H9 (cell line): ENCODE data around the gene FOLH1. TPM values are rescaled to one million over a fixed set of nuclear protein-coding genes. Genes with fewer than 3 reads are reported as not detected.
"Not testable (repeated sequence)": the region's sequence is repeated elsewhere in the genome, so short reads cannot be mapped to it uniquely, and the experiment has no call there.

Experiments used
- DNase-seq: peaks from one replicate; pipeline ENCODE4 v3.0.0-alpha.2; 2017
- H2AFZ ChIP-seq: one replicate; pipeline ENCODE4 v1.6.1; 2013; ENCODE audit warnings: mild to moderate bottlenecking, low read length, control low read depth, moderate library complexity
- H2AK5ac ChIP-seq: 2 replicates; pipeline ENCODE4 v1.6.1; 2013; ENCODE audit warnings: low read length, control low read depth, mixed read lengths; ENCODE audit not compliant: insufficient read length
- H2BK120ac ChIP-seq: one replicate; pipeline ENCODE4 v1.6.1; 2013; ENCODE audit warnings: low read depth, mild to moderate bottlenecking, low read length, control low read depth, inconsistent platforms; ENCODE audit not compliant: poor library complexity, severe bottlenecking
- H2BK12ac ChIP-seq: 2 replicates; pipeline ENCODE4 v1.6.1; 2013; ENCODE audit warnings: low read length, control low read depth, mixed read lengths, low read depth; ENCODE audit not compliant: insufficient read length
- H2BK15ac ChIP-seq: 2 replicates; pipeline ENCODE4 v1.6.1; 2013; ENCODE audit warnings: low read depth, low read length, control low read depth
- H2BK20ac ChIP-seq: one replicate; pipeline ENCODE4 v1.6.1; 2013; ENCODE audit warnings: low read depth, mild to moderate bottlenecking, low read length, control low read depth, inconsistent platforms; ENCODE audit not compliant: poor library complexity, severe bottlenecking
- H2BK5ac ChIP-seq: 2 replicates; pipeline ENCODE4 v1.6.1; 2013; ENCODE audit warnings: low read length, control low read depth, mixed read lengths; ENCODE audit not compliant: insufficient read length
- H3K14ac ChIP-seq: 2 replicates; pipeline ENCODE4 v1.6.1; 2013; ENCODE audit warnings: low read length, control low read depth; ENCODE audit not compliant: insufficient read depth
- H3K18ac ChIP-seq: 2 replicates; pipeline ENCODE4 v1.6.1; 2013; ENCODE audit warnings: low read depth, mild to moderate bottlenecking, mixed read lengths, low read length, control low read depth; ENCODE audit not compliant: insufficient read length
- H3K23ac ChIP-seq: 2 replicates; pipeline ENCODE4 v1.6.1; 2013; ENCODE audit warnings: low read length, control low read depth, mixed read lengths, low read depth; ENCODE audit not compliant: insufficient read length
- H3K23me2 ChIP-seq: 2 replicates; pipeline ENCODE4 v1.6.1; 2013; ENCODE audit warnings: low read depth, mild to moderate bottlenecking, mixed read lengths, low read length, control low read depth; ENCODE audit not compliant: insufficient read length, poor library complexity, severe bottlenecking
- H3K27ac ChIP-seq: 2 replicates; pipeline ENCODE4 v1.5.1; 2013; ENCODE audit warnings: low read length, control low read depth, mixed read lengths, low read depth; ENCODE audit not compliant: insufficient read length
- H3K27me3 ChIP-seq: 2 replicates; pipeline ENCODE4 v1.6.1; 2013; ENCODE audit warnings: low read length, control low read depth, inconsistent platforms; ENCODE audit not compliant: insufficient read depth
- H3K4ac ChIP-seq: 2 replicates; pipeline ENCODE4 v1.6.1; 2013; ENCODE audit warnings: low read depth, mild to moderate bottlenecking, control low read depth, inconsistent platforms, low read length, moderate library complexity
- H3K4me1 ChIP-seq: 2 replicates; pipeline ENCODE4 v1.6.1; 2013; ENCODE audit warnings: low read length, control low read depth, inconsistent platforms; ENCODE audit not compliant: insufficient read depth
- H3K4me2 ChIP-seq: 2 replicates; pipeline ENCODE4 v1.6.1; 2013; ENCODE audit warnings: low read length, control low read depth, mixed read lengths; ENCODE audit not compliant: insufficient read length, insufficient read depth
- H3K56ac ChIP-seq: 2 replicates; pipeline ENCODE4 v1.6.1; 2013; ENCODE audit warnings: low read depth, mild to moderate bottlenecking, mixed read lengths, low read length, control low read depth; ENCODE audit not compliant: insufficient read length
- H3K79me1 ChIP-seq: 2 replicates; pipeline ENCODE4 v1.6.1; 2013; ENCODE audit warnings: low read depth, mild to moderate bottlenecking, moderate library complexity, low read length, control low read depth, inconsistent platforms; ENCODE audit not compliant: insufficient read depth, poor library complexity, severe bottlenecking
- H3K79me2 ChIP-seq: 2 replicates; pipeline ENCODE4 v1.6.1; 2013; ENCODE audit warnings: low read length, control low read depth, inconsistent platforms; ENCODE audit not compliant: insufficient read depth
- H3K9ac ChIP-seq: 2 replicates; pipeline ENCODE4 v1.6.1; 2013; ENCODE audit warnings: low read length, control low read depth, mixed read lengths; ENCODE audit not compliant: insufficient read length; ENCODE audit errors: extremely low read depth
- H3K9me3 ChIP-seq: one replicate; pipeline ENCODE4 v1.6.1; 2013; ENCODE audit warnings: low read depth, low read length, inconsistent platforms; ENCODE audit not compliant: control insufficient read depth
- H3T11ph ChIP-seq: one replicate; pipeline ENCODE4 v1.6.1; 2013; ENCODE audit warnings: mild to moderate bottlenecking, low read length, control low read depth, inconsistent platforms
- H4K20me1 ChIP-seq: one replicate; pipeline ENCODE4 v1.6.1; 2013; ENCODE audit not compliant: control insufficient read depth, insufficient read length, insufficient read depth
- H4K5ac ChIP-seq: 2 replicates; pipeline ENCODE4 v1.6.1; 2013; ENCODE audit warnings: low read depth, mild to moderate bottlenecking, mixed read lengths, low read length, control low read depth; ENCODE audit not compliant: insufficient read length
- H4K8ac ChIP-seq: replicated peaks from 2 replicates; pipeline ENCODE4 v1.6.1; 2013; ENCODE audit warnings: low read length, control low read depth, mixed read lengths, low read depth; ENCODE audit not compliant: insufficient read length
- H4K91ac ChIP-seq: 2 replicates; pipeline ENCODE4 v1.6.1; 2013; ENCODE audit warnings: low read depth, mild to moderate bottlenecking, moderate library complexity, mixed read lengths, low read length, control low read depth; ENCODE audit not compliant: insufficient read length
- H3K27ac Mint-ChIP-seq, 3 experiments: 2 replicates in 2 of 3; 3 replicates in 1 of 3; pipeline ENCODE4 v1.8.0; 2020 to 2021; ENCODE audit warnings: mixed read lengths in 3 of 3, mild to moderate bottlenecking in 1 of 3, moderate library complexity in 1 of 3
- H3K27me3 Mint-ChIP-seq: 2 replicates; pipeline ENCODE4 v1.8.0; 2021; ENCODE audit warnings: low read depth, mild to moderate bottlenecking, moderate library complexity, mixed read lengths
- H3K36me3 Mint-ChIP-seq, 3 experiments: 2 replicates in 2 of 3; 3 replicates in 1 of 3; pipeline ENCODE4 v1.8.0; 2020 to 2021; ENCODE audit warnings: low read depth in 3 of 3, mixed read lengths in 3 of 3; ENCODE audit not compliant: insufficient read depth in 1 of 3
- H3K4me1 Mint-ChIP-seq, 2 experiments: 2 replicates each; pipeline ENCODE4 v1.8.0; 2020; ENCODE audit warnings: mixed read lengths in 2 of 2
- H3K4me3 Mint-ChIP-seq, 2 experiments: 2 replicates in 1 of 2; 3 replicates in 1 of 2; pipeline ENCODE4 v1.8.0; 2020 to 2021; ENCODE audit warnings: mild to moderate bottlenecking in 2 of 2, mixed read lengths in 2 of 2, moderate library complexity in 1 of 2
- H3K9me3 Mint-ChIP-seq, 2 experiments: 2 replicates in 1 of 2; 3 replicates in 1 of 2; pipeline ENCODE4 v1.8.0; 2020; ENCODE audit warnings: mild to moderate bottlenecking in 2 of 2, mixed read lengths in 2 of 2, moderate library complexity in 1 of 2
- WGBS: extraction: QIAGEN DNeasy Blood & Tissue Kit; methylation state at CpG from one replicate; pipeline ENCODE4 v1.1.7; 2013; ENCODE audit warnings: missing lambda C conversion rate, low lambda C conversion rate, mixed read lengths; ENCODE audit not compliant: insufficient read length; ENCODE audit errors: extremely low coverage; 5-methylcytosine and 5-hydroxymethylcytosine counted together
- total RNA-seq: library from RNA; stranded (reverse); gene quantifications from 2 replicates; pipeline ENCODE4 v1.2.1, GENCODE V29; 2021
- TF ChIP-seq, protein P1 (sequence below): fragments of 200-600 bp; sonication (generic); conservative IDR thresholded peaks from 3 replicates; pipeline ENCODE4 v1.8.0; 2021; ENCODE audit warnings: antibody characterized with exemption, mild to moderate bottlenecking

Gene FOLH1
- total RNA-seq, 1 experiment from 2014 or later: not detected

DNA sequence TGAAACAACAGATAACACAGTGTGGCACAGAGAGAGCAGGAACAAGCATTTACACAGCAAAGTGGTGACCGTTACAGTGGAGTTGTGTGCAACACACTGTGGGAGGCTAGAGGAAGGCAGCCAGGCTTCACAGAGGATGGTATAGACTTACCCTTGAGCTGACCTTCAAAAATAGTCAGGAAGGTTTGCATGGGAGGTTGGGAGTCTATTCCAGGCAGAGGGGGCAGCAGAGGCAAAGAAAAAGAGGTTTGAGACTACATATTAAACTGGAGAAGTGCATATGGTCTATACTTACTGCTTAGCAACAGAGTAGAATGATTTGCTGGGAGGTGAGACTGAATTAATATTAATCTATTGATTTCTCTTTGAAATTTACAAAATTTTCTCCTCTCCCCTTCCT lies 22.1 kb upstream of the FOLH1 start:
- TF ChIP-seq, protein P1, sequence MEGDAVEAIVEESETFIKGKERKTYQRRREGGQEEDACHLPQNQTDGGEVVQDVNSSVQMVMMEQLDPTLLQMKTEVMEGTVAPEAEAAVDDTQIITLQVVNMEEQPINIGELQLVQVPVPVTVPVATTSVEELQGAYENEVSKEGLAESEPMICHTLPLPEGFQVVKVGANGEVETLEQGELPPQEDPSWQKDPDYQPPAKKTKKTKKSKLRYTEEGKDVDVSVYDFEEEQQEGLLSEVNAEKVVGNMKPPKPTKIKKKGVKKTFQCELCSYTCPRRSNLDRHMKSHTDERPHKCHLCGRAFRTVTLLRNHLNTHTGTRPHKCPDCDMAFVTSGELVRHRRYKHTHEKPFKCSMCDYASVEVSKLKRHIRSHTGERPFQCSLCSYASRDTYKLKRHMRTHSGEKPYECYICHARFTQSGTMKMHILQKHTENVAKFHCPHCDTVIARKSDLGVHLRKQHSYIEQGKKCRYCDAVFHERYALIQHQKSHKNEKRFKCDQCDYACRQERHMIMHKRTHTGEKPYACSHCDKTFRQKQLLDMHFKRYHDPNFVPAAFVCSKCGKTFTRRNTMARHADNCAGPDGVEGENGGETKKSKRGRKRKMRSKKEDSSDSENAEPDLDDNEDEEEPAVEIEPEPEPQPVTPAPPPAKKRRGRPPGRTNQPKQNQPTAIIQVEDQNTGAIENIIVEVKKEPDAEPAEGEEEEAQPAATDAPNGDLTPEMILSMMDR: peak; percentile 57; the same call in 2 of the 3 replicates
- not testable (repeated sequence) for H4K8ac ChIP-seq, H3K4me2 ChIP-seq, H2BK15ac ChIP-seq, H3K36me3 Mint-ChIP-seq, H3K9ac ChIP-seq, H2BK120ac ChIP-seq, H3K56ac ChIP-seq, H3K79me1 ChIP-seq, H3K27me3 ChIP-seq, H3K4me1 Mint-ChIP-seq, H4K5ac ChIP-seq, H2BK5ac ChIP-seq, H3K4me3 Mint-ChIP-seq, H3K9me3 ChIP-seq, H3K23me2 ChIP-seq, H3K14ac ChIP-seq, H3K23ac ChIP-seq, H3K79me2 ChIP-seq, H3K18ac ChIP-seq, H4K20me1 ChIP-seq, H3K27me3 Mint-ChIP-seq, H2AFZ ChIP-seq, H2BK12ac ChIP-seq, H3K27ac ChIP-seq, H3K4ac ChIP-seq, H2BK20ac ChIP-seq, H3K4me1 ChIP-seq, H3T11ph ChIP-seq, H2AK5ac ChIP-seq, H4K91ac ChIP-seq, H3K27ac Mint-ChIP-seq
- no CpG with 5 or more reads among the region's 1 CpG for WGBS
- DNase-seq: peak; percentile 40
- H3K9me3 Mint-ChIP-seq: peaks cover 56 to 77% of the 10 kb centered on the region in 2 experiments

DNA sequence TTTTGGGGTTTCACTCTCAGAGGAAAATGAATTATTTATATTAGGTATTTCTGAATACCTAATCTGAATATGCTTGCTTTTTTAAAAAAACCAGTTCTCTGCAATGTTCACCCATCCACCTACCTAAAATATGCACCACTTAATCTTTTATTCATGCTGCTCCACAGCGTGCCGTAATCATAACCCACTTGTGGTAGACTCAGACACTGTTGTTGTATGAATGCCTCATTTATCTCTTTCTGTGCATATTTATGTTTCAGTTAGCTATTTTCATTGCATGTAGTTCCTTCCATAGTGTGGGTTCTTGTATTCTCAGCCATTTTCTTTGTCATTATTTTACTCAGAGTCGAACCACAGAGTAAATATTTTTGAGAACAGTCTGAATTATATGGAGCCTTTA lies 21.6 kb upstream of the FOLH1 start:
- H2AFZ ChIP-seq, H3T11ph ChIP-seq, H2BK5ac ChIP-seq, H3K9ac ChIP-seq, H4K8ac ChIP-seq, H3K4me1 Mint-ChIP-seq, DNase-seq, H3K9me3 ChIP-seq, H3K79me2 ChIP-seq, H4K91ac ChIP-seq, H4K5ac ChIP-seq, H3K79me1 ChIP-seq, H3K18ac ChIP-seq, H3K36me3 Mint-ChIP-seq, H3K27ac ChIP-seq, H3K27ac Mint-ChIP-seq, H3K23ac ChIP-seq, H2BK120ac ChIP-seq, H3K4ac ChIP-seq, H3K23me2 ChIP-seq, H3K14ac ChIP-seq, H2BK15ac ChIP-seq, H3K56ac ChIP-seq, H2BK12ac ChIP-seq, H3K4me1 ChIP-seq, H3K4me2 ChIP-seq, H3K27me3 Mint-ChIP-seq, H2BK20ac ChIP-seq, H4K20me1 ChIP-seq, H3K27me3 ChIP-seq, H3K4me3 Mint-ChIP-seq, H2AK5ac ChIP-seq: not testable (repeated sequence)
- WGBS: no CpG with 5 or more reads among the region's 3 CpGs
- peaks cover 62 to 78% of the 10 kb centered on the region in 2 experiments for H3K9me3 Mint-ChIP-seq
